ENCODE results near the gene PPIP5K1.
"Not testable (repeated sequence)": the region's sequence is repeated elsewhere in the genome, so short reads cannot be mapped to it uniquely, and the experiment has no call there.

PPIP5K1 gene

GRCh38 chr15:43592841-43593240 lies 2.8 kb upstream of the PPIP5K1 start:
- not testable (repeated sequence) for H3K27me3 ChIP-seq (ENCODE audit: control insufficient read depth, insufficient read depth, low read length); H3K9me3 ChIP-seq (replicated peaks; ENCODE audit: low read length); H3K4me1 ChIP-seq (ENCODE audit: control insufficient read depth, insufficient read depth, low read length); H3K9ac ChIP-seq (ENCODE audit: low read depth, low read length); H3K4me3 ChIP-seq (ENCODE audit: low read length); H3K36me3 ChIP-seq (ENCODE audit: insufficient read depth, low read length); H3K4me2 ChIP-seq (ENCODE audit: low read length)

DNA sequence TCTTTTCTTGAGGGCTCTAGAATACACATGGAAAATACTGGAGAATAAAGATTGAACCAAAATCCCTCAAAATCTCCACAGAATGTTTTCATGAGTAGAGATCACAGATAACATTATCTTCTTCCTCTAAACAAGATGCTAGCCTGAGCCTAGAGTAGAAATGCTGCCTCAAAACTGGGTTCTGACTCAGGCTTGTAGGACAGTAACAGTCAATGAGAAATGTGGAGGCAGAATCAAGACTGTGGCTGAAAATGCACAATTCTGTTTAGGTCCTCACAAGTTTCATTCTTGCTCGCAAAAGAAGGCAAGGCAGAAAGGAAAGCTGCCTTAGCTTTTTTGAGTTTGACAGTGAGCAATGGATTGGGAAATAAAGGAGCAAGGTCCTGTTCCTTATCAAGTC lies 15.4 kb downstream of the PPIP5K1 start:
- H3K36me3 ChIP-seq (ENCODE audit: insufficient read depth, low read length); H3K4me3 ChIP-seq (ENCODE audit: low read length); H3K9ac ChIP-seq (ENCODE audit: low read depth, low read length); H3K4me2 ChIP-seq (ENCODE audit: low read length); H3K4me1 ChIP-seq (ENCODE audit: control insufficient read depth, insufficient read depth, low read length); H3K9me3 ChIP-seq (replicated peaks; ENCODE audit: low read length); H3K27me3 ChIP-seq (ENCODE audit: control insufficient read depth, insufficient read depth, low read length): not testable (repeated sequence)

DNA sequence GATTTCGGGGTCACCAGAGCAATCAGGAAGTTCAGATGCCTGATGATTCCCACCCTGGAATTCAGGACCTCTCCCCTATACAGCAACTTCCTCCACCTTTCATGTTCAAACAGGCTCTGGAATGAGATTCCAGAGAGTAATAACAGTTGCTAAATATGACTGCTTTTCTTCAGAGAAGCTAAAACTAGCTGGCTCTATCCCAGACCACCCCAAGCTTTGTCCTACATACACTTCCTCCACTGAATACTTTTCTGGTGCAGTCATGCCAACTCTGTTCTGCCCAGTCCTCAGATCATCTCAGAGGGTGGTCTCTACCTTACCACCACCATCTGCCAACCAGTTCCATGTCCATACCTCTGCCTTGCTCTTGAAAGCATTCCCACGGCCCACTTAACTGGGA lies 23.4 kb downstream of the PPIP5K1 start:
- H3K36me3 ChIP-seq (ENCODE audit: insufficient read depth, low read length); H3K4me2 ChIP-seq (ENCODE audit: low read length); H3K4me1 ChIP-seq (ENCODE audit: control insufficient read depth, insufficient read depth, low read length); H3K27me3 ChIP-seq (ENCODE audit: control insufficient read depth, insufficient read depth, low read length); H3K4me3 ChIP-seq (ENCODE audit: low read length); H3K9me3 ChIP-seq (replicated peaks; ENCODE audit: low read length); H3K9ac ChIP-seq (ENCODE audit: low read depth, low read length): not testable (repeated sequence)

DNA sequence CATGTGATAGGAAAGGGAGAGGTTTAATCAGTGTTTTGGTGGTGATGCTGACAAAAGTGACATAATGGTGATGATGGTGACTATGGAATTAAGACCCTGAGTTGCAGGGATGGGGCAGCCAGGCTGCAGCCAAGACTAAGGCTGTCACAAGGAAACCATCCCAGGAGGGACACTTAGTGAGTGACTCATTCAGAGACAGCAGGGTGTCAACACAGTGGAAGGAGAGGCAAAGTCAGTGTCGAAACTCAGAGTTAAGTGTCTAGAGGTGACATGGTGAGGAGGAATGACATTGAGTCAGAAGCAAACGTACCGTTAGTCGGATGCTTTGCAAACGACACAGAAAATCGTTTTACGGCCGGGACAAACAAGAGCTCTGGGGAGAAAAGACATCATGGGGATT lies 26.2 kb downstream of the PPIP5K1 start:
- H3K9me3 ChIP-seq (replicated peaks; ENCODE audit: low read length); H3K4me3 ChIP-seq (ENCODE audit: low read length): not testable (repeated sequence)

DNA sequence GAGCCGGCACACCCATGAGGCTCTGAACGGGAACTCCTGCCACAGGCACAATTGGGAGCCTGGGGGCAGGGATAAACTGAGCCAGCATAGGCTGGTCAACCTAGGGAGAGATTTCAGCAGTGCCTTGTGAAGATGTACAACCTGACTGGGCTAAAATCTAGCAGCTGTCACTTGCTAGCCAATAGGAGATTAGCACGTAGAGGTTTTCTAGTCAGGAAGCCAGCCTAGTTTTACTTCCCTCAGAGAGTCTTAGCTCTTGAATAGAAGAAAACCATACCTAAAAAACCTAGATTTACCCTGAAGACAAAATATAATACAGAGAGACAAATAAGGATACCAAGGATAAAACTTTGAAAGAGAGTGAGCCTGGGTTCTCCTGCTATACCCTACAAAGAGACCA lies 27.3 kb downstream of the PPIP5K1 start:
- H3K9me3 ChIP-seq (replicated peaks; ENCODE audit: low read length); H3K9ac ChIP-seq (ENCODE audit: low read depth, low read length); H3K4me1 ChIP-seq (ENCODE audit: control insufficient read depth, insufficient read depth, low read length); H3K36me3 ChIP-seq (ENCODE audit: insufficient read depth, low read length); H3K4me2 ChIP-seq (ENCODE audit: low read length); H3K4me3 ChIP-seq (ENCODE audit: low read length); H3K27me3 ChIP-seq (ENCODE audit: control insufficient read depth, insufficient read depth, low read length): not testable (repeated sequence)

More for the DNA sequence above, 26.2 kb downstream of the PPIP5K1 start:
- H3K4me2 ChIP-seq (ENCODE audit: low read length); H3K9ac ChIP-seq (ENCODE audit: low read depth, low read length); H3K27me3 ChIP-seq (ENCODE audit: control insufficient read depth, insufficient read depth, low read length); H3K4me1 ChIP-seq (ENCODE audit: control insufficient read depth, insufficient read depth, low read length); H3K36me3 ChIP-seq (ENCODE audit: insufficient read depth, low read length): not testable (repeated sequence)

DNA sequence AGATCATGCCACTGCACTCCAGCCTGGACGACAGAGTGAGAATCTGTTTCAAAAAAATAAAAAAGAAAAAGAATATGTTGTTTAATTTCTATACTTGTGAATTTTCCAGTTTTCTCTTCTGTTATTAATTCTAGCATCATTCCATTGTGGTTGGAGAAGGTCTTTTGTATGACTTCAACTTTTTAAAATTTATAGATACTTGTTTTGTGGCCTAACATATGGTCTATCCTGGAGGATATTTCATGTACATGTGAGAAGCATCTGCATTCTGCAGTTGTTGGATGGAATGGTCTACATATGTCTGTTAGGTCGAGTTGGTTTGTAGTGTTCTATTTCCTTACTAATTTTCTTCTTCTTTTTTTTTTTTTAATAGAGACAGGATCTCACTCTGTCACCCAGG lies 37.0 kb downstream of the PPIP5K1 start:
- Histone ChIP-seq H3K27me3 (ENCODE audit: control insufficient read depth, insufficient read depth, low read length) (no peaks in the 10 kb centered on the region), H3K9ac (ENCODE audit: low read depth, low read length) (no peak overlapping the region), H3K4me1 (ENCODE audit: control insufficient read depth, insufficient read depth, low read length) (peaks cover 10% of the 10 kb centered on the region), H3K4me2 (ENCODE audit: low read length) (no peak overlapping the region), H3K9me3 (replicated peaks; ENCODE audit: low read length) (no peaks in the 10 kb centered on the region), H3K4me3 (ENCODE audit: low read length) (no peak overlapping the region), H3K36me3 (ENCODE audit: insufficient read depth, low read length) (no peaks in the 10 kb centered on the region)

- no peak overlapping the region for H3K4me3 ChIP-seq (ENCODE audit: low read length)
- H3K9ac ChIP-seq (ENCODE audit: low read depth, low read length) = no peak overlapping the region
- H3K4me1 ChIP-seq (ENCODE audit: control insufficient read depth, insufficient read depth, low read length) = peaks cover 10% of the 10 kb centered on the region
- no peaks in the 10 kb centered on the region for H3K9me3 ChIP-seq (replicated peaks; ENCODE audit: low read length)
- H3K27me3 ChIP-seq (ENCODE audit: control insufficient read depth, insufficient read depth, low read length) = no peaks in the 10 kb centered on the region
- no peak overlapping the region for H3K4me2 ChIP-seq (ENCODE audit: low read length)
- H3K36me3 ChIP-seq (ENCODE audit: insufficient read depth, low read length) = no peaks in the 10 kb centered on the region
Observed at GRCh38 chr15:43552256-43552655, 37.8 kb downstream of the PPIP5K1 start.

- Histone ChIP-seq H3K9me3 (replicated peaks; ENCODE audit: low read length) (no peaks in the 10 kb centered on the region), H3K4me1 (ENCODE audit: control insufficient read depth, insufficient read depth, low read length) (peaks cover 10% of the 10 kb centered on the region), H3K4me2 (ENCODE audit: low read length) (no peak overlapping the region), H3K36me3 (ENCODE audit: insufficient read depth, low read length) (no peaks in the 10 kb centered on the region), H3K9ac (ENCODE audit: low read depth, low read length) (no peak overlapping the region), H3K27me3 (ENCODE audit: control insufficient read depth, insufficient read depth, low read length) (no peaks in the 10 kb centered on the region), H3K4me3 (ENCODE audit: low read length) (no peak overlapping the region)
Observed at GRCh38 chr15:43550527-43551363, 39.3 kb downstream of the PPIP5K1 start.

- H3K9me3 ChIP-seq (replicated peaks; ENCODE audit: low read length) = no peaks in the 10 kb centered on the region
- H3K9ac ChIP-seq (ENCODE audit: low read depth, low read length) = no peak overlapping the region
- no peaks in the 10 kb centered on the region for H3K36me3 ChIP-seq (ENCODE audit: insufficient read depth, low read length)
- H3K4me2 ChIP-seq (ENCODE audit: low read length) = no peak overlapping the region
- peaks cover 10% of the 10 kb centered on the region for H3K4me1 ChIP-seq (ENCODE audit: control insufficient read depth, insufficient read depth, low read length)
- no peaks in the 10 kb centered on the region for H3K27me3 ChIP-seq (ENCODE audit: control insufficient read depth, insufficient read depth, low read length)
- H3K4me3 ChIP-seq (ENCODE audit: low read length) = no peak overlapping the region
Observed at GRCh38 chr15:43547539-43547938, 42.5 kb downstream of the PPIP5K1 start.

DNA sequence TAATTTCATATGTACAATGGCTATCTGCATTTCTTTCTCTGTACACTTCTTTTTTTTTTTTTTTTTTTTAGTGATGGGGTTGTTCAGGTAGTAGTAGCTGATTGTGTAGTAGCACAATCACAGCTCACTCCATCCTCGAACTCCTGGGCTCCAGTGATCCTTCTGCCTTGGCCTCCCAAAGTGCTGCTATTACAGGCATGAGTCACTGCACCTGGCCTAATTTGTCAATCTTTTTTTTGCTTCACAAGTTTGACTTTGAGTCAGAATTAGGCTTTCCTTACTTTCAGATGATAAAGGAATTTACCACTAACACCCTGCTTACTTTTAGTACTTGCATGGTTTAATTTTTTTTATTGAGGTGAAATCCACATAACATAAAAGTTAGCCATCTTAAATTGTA lies 44.6 kb downstream of the PPIP5K1 start:
- Histone ChIP-seq H3K36me3 (ENCODE audit: insufficient read depth, low read length) (no peaks in the 10 kb centered on the region), H3K9ac (ENCODE audit: low read depth, low read length) (no peak overlapping the region), H3K4me1 (ENCODE audit: control insufficient read depth, insufficient read depth, low read length) (peaks cover 1% of the 10 kb centered on the region), H3K4me2 (ENCODE audit: low read length) (no peak overlapping the region), H3K9me3 (replicated peaks; ENCODE audit: low read length) (no peaks in the 10 kb centered on the region), H3K4me3 (ENCODE audit: low read length) (no peak overlapping the region), H3K27me3 (ENCODE audit: control insufficient read depth, insufficient read depth, low read length) (no peaks in the 10 kb centered on the region)

GRCh38 chr15:43544266-43544665 lies 45.7 kb downstream of the PPIP5K1 start:
- no peaks in the 10 kb centered on the region for H3K4me1 ChIP-seq (ENCODE audit: control insufficient read depth, insufficient read depth, low read length)
- no peaks in the 10 kb centered on the region for H3K27me3 ChIP-seq (ENCODE audit: control insufficient read depth, insufficient read depth, low read length)
- H3K4me2 ChIP-seq (ENCODE audit: low read length) = no peak overlapping the region

GRCh38 chr15:43541785-43542184 lies 48.2 kb downstream of the PPIP5K1 start:
- Histone ChIP-seq H3K4me1 (ENCODE audit: control insufficient read depth, insufficient read depth, low read length) (no peaks in the 10 kb centered on the region), H3K4me3 (ENCODE audit: low read length) (no peak overlapping the region), H3K27me3 (ENCODE audit: control insufficient read depth, insufficient read depth, low read length) (no peaks in the 10 kb centered on the region), H3K36me3 (ENCODE audit: insufficient read depth, low read length) (no peaks in the 10 kb centered on the region), H3K4me2 (ENCODE audit: low read length) (no peak overlapping the region), H3K9ac (ENCODE audit: low read depth, low read length) (no peak overlapping the region), H3K9me3 (replicated peaks; ENCODE audit: low read length) (no peaks in the 10 kb centered on the region)

More at GRCh38 chr15:43544266-43544665, 45.7 kb downstream of the PPIP5K1 start:
- no peaks in the 10 kb centered on the region for H3K36me3 ChIP-seq (ENCODE audit: insufficient read depth, low read length)
- H3K9me3 ChIP-seq (replicated peaks; ENCODE audit: low read length) = no peaks in the 10 kb centered on the region
- no peak overlapping the region for H3K9ac ChIP-seq (ENCODE audit: low read depth, low read length)
- H3K4me3 ChIP-seq (ENCODE audit: low read length) = no peak overlapping the region
